Stimulated activated CD8-positive, alpha-beta memory T cell treated with anti-CD3 and anti-CD28 coated beads, Interleukin-15, amount 100 ng/mL, for 48 hours (primary cell): ENCODE results near the gene IDI2.

Experiments used
- DNase-seq, 2 donors: peaks; one replicate each; pipeline ENCODE4 v3.0.0-alpha.2; 2020; ENCODE audit warnings: low read depth in 2 of 2

Gene IDI2

GRCh38 chr10:980468-981093 lies 45.1 kb downstream of the IDI2 start:
- DNase-seq, result no peak

GRCh38 chr10:978826-979421 lies 46.7 kb downstream of the IDI2 start:
- no peak for DNase-seq

GRCh38 chr10:976316-976715 lies 49.3 kb downstream of the IDI2 start:
- no peak for DNase-seq

GRCh38 chr10:974785-975074 lies 50.9 kb downstream of the IDI2 start:
- DNase-seq, result no peak

- DNase-seq, result no peak
These were observed 51.4 kb downstream of the IDI2 start for GRCh38 chr10:974038-974784.

- DNase-seq, result no peak
These were observed 52.9 kb downstream of the IDI2 start for GRCh38 chr10:972763-973162.

GRCh38 chr10:971613-972012 lies 54.0 kb downstream of the IDI2 start:
- no peak for DNase-seq

GRCh38 chr10:971150-971542 lies 54.5 kb downstream of the IDI2 start:
- no peak for DNase-seq

GRCh38 chr10:970311-971149 lies 55.1 kb downstream of the IDI2 start:
- DNase-seq, result no peak

GRCh38 chr10:969473-970150 lies 56.0 kb downstream of the IDI2 start:
- no peak for DNase-seq
